Spinal cord (tissue), 10 donors: ENCODE results near the gene NBPF6. TPM values are rescaled to one million over a fixed set of nuclear protein-coding genes. Genes with fewer than 3 reads are reported as not detected.
"Not testable (repeated sequence)": the region's sequence is repeated elsewhere in the genome, so short reads cannot be mapped to it uniquely, and the experiment has no call there.

Experiments
- DNase-seq, 6 donors: peaks; one replicate each; pipeline versions ENCODE4 v3.0.0 to v3.0.0-alpha.2; 2013 to 2015; ENCODE audit warnings: low spot score in 6 of 6, low read depth in 4 of 6
- H3K27ac ChIP-seq: one replicate; pipeline ENCODE4 v1.5.1; 2013; ENCODE audit warnings: low read depth, low read length, control low read depth
- H3K27me3 ChIP-seq: one replicate; pipeline ENCODE4 v1.6.1; 2013; ENCODE audit warnings: low read length; ENCODE audit not compliant: control insufficient read depth, insufficient read depth
- H3K36me3 ChIP-seq: one replicate; pipeline ENCODE4 v1.6.1; 2013; ENCODE audit warnings: low read length; ENCODE audit not compliant: control insufficient read depth, insufficient read depth
- H3K4me1 ChIP-seq: one replicate; pipeline ENCODE4 v1.6.1; 2013; ENCODE audit warnings: low read length; ENCODE audit not compliant: control insufficient read depth, insufficient read depth
- H3K4me3 ChIP-seq: one replicate; pipeline ENCODE4 v1.5.1; 2013; ENCODE audit warnings: low read depth, low read length, control low read depth
- H3K9me3 ChIP-seq: one replicate; pipeline ENCODE4 v1.6.1; 2013; ENCODE audit warnings: low read length; ENCODE audit not compliant: control insufficient read depth, insufficient read depth
- WGBS: methylation state at CpG from one replicate; pipeline ENCODE4 v1.1.5; 2013; ENCODE audit warnings: missing lambda C conversion rate; ENCODE audit not compliant: insufficient coverage; 5-methylcytosine and 5-hydroxymethylcytosine counted together
- polyA plus RNA-seq, 2 donors: library from polyadenylated mRNA; unstranded; fragments of 120-200 nt; gene quantifications; one replicate each; pipeline ENCODE4 v1.2.1, GENCODE V29; 2013; ENCODE audit not compliant: insufficient read length in 2 of 2
- total RNA-seq, 2 donors: library from RNA; depleted of rRNA in 1 of 2; stranded (reverse); fragments of 120-200 nt in 1 of 2; fragments of >200 nt in 1 of 2; gene quantifications; one replicate each; pipeline versions ENCODE4 v1.2.3 to v1.2.4, GENCODE V29; 2013 to 2014
- donor health status: healthy.

NBPF6 gene
- total and polyA plus RNA-seq, 4 donors, result 0.13 TPM; not detected in 3

- not testable (repeated sequence) for H3K9me3 ChIP-seq, DNase-seq, H3K4me1 ChIP-seq, H3K4me3 ChIP-seq, H3K27me3 ChIP-seq, H3K36me3 ChIP-seq, H3K27ac ChIP-seq
- 95% methylated on average over 11 of the region's 11 CpGs for WGBS
Measured at GRCh38 chr1:108486707-108487106, 36.6 kb downstream of the NBPF6 start.

GRCh38 chr1:108495008-108495407, 44.9 kb downstream of the NBPF6 start:
- H3K4me3 ChIP-seq, H3K9me3 ChIP-seq, H3K27ac ChIP-seq, H3K27me3 ChIP-seq, H3K36me3 ChIP-seq, H3K4me1 ChIP-seq, DNase-seq: not testable (repeated sequence)
- no CpG with 5 or more reads among the region's 1 CpG for WGBS

GRCh38 chr1:108496856-108497255, 46.7 kb downstream of the NBPF6 start:
- not testable (repeated sequence) for H3K27me3 ChIP-seq, H3K9me3 ChIP-seq, H3K4me1 ChIP-seq, H3K27ac ChIP-seq, H3K36me3 ChIP-seq, H3K4me3 ChIP-seq, DNase-seq
- no CpG with 5 or more reads among the region's 4 CpGs for WGBS

- Histone ChIP-seq H3K4me3 (no peak overlapping the region), H3K27me3 (no peaks in the 10 kb centered on the region), H3K4me1 (no peaks in the 10 kb centered on the region), H3K9me3 (no peaks in the 10 kb centered on the region), H3K36me3 (no peaks in the 10 kb centered on the region), H3K27ac (no peak overlapping the region)
- DNase-seq, result no peak
- WGBS, result no CpG with 5 or more reads among the region's 2 CpGs
Measured at GRCh38 chr1:108502138-108502537, 52.0 kb downstream of the NBPF6 start.

GRCh38 chr1:108502624-108503023, 52.5 kb downstream of the NBPF6 start:
- no peaks in the 10 kb centered on the region for H3K9me3 ChIP-seq
- H3K27ac ChIP-seq, result no peak overlapping the region
- H3K4me1 ChIP-seq, result no peaks in the 10 kb centered on the region
- no peak overlapping the region for H3K4me3 ChIP-seq
- no peaks in the 10 kb centered on the region for H3K27me3 ChIP-seq
- no peaks in the 10 kb centered on the region for H3K36me3 ChIP-seq
- WGBS, result 94% methylated on average over 2 of the region's 2 CpGs
- no peak for DNase-seq

- no peak overlapping the region for H3K27ac ChIP-seq
- H3K9me3 ChIP-seq, result no peaks in the 10 kb centered on the region
- H3K36me3 ChIP-seq, result no peaks in the 10 kb centered on the region
- H3K4me3 ChIP-seq, result no peak overlapping the region
- no peaks in the 10 kb centered on the region for H3K4me1 ChIP-seq
- no peaks in the 10 kb centered on the region for H3K27me3 ChIP-seq
- WGBS, result 85% methylated on average over 4 of the region's 5 CpGs
- DNase-seq, result peak in 1 of 6 donors; percentile 3
Measured at GRCh38 chr1:108503062-108503733, 53.1 kb downstream of the NBPF6 start.

- H3K4me1 ChIP-seq, result no peaks in the 10 kb centered on the region
- no peak overlapping the region for H3K4me3 ChIP-seq
- WGBS, result 79% methylated on average over 1 of the region's 1 CpG
- H3K9me3 ChIP-seq, result no peaks in the 10 kb centered on the region
- H3K36me3 ChIP-seq, result no peaks in the 10 kb centered on the region
- no peaks in the 10 kb centered on the region for H3K27me3 ChIP-seq
- no peak for DNase-seq
- H3K27ac ChIP-seq, result no peak overlapping the region
Measured at GRCh38 chr1:108504447-108504846, 54.3 kb downstream of the NBPF6 start.

GRCh38 chr1:108505763-108506070, 55.6 kb downstream of the NBPF6 start:
- Histone ChIP-seq H3K4me3 (no peak overlapping the region), H3K9me3 (no peaks in the 10 kb centered on the region), H3K27ac (no peak overlapping the region), H3K27me3 (no peaks in the 10 kb centered on the region), H3K4me1 (no peaks in the 10 kb centered on the region), H3K36me3 (no peaks in the 10 kb centered on the region)
- no peak for DNase-seq
- no CpG with 5 or more reads among the region's 2 CpGs for WGBS

GRCh38 chr1:108511764-108512163, 61.6 kb downstream of the NBPF6 start:
- no CpG with 5 or more reads among the region's 3 CpGs for WGBS
- H3K4me1 ChIP-seq, result no peaks in the 10 kb centered on the region
- H3K9me3 ChIP-seq, result no peaks in the 10 kb centered on the region
- DNase-seq, result peak in 2 of 6 donors; percentile 27 to 58
- H3K4me3 ChIP-seq, result no peak overlapping the region
- H3K27ac ChIP-seq, result no peak overlapping the region
- no peaks in the 10 kb centered on the region for H3K27me3 ChIP-seq
- H3K36me3 ChIP-seq, result no peaks in the 10 kb centered on the region

- H3K36me3 ChIP-seq, result no peaks in the 10 kb centered on the region
- WGBS, result no CpG with 5 or more reads among the region's 6 CpGs
- H3K27ac ChIP-seq, result no peak overlapping the region
- peak in 4 of 6 donors; percentile 37 to 85 (median 56) for DNase-seq
- H3K27me3 ChIP-seq, result no peaks in the 10 kb centered on the region
- H3K4me1 ChIP-seq, result no peaks in the 10 kb centered on the region
- no peak overlapping the region for H3K4me3 ChIP-seq
- H3K9me3 ChIP-seq, result no peaks in the 10 kb centered on the region
Measured at GRCh38 chr1:108512239-108513043, 62.3 kb downstream of the NBPF6 start.
